BE2C (cell line): Measurements from ENCODE around the gene PAPPA.

Source experiments
- DNase-seq: peaks from one replicate; pipeline ENCODE4 v3.0.0-alpha.2; 2020
- H3K27me3 ChIP-seq: fragments of 250-450 bp; sonication (Bioruptor Pico); 2 replicates; pipeline ENCODE4 v1.5.1; 2020; ENCODE audit warnings: mild to moderate bottlenecking
- H3K36me3 ChIP-seq: fragments of 250-450 bp; sonication (Bioruptor Pico); 2 replicates; pipeline ENCODE4 v1.5.1; 2020; ENCODE audit warnings: mild to moderate bottlenecking
- H3K4me1 ChIP-seq: fragments of 250-450 bp; sonication (Bioruptor Pico); 2 replicates; pipeline ENCODE4 v1.5.1; 2020
- H3K4me3 ChIP-seq: 2 replicates; pipeline ENCODE4 v1.5.1; 2011; ENCODE audit warnings: low read depth, low read length
- H3K9me3 ChIP-seq: fragments of 250-450 bp; sonication (Bioruptor Pico); 2 replicates; pipeline ENCODE4 v1.5.1; 2020
- CTCF ChIP-seq: IDR thresholded peaks from 2 replicates; pipeline ENCODE4 v1.5.1; 2012; ENCODE audit warnings: mild to moderate bottlenecking, low read depth, low read length

PAPPA gene

GRCh38 chr9:116162241-116162781 lies 8.7 kb downstream of the PAPPA start:
- Histone ChIP-seq H3K4me1 (no peaks in the 10 kb centered on the region), H3K27me3 (peaks cover 35% of the 10 kb centered on the region), H3K9me3 (no peaks in the 10 kb centered on the region), H3K4me3 (no peak overlapping the region), H3K36me3 (no peaks in the 10 kb centered on the region)
- no peak for TF ChIP-seq CTCF
- DNase-seq, result no peak

DNA sequence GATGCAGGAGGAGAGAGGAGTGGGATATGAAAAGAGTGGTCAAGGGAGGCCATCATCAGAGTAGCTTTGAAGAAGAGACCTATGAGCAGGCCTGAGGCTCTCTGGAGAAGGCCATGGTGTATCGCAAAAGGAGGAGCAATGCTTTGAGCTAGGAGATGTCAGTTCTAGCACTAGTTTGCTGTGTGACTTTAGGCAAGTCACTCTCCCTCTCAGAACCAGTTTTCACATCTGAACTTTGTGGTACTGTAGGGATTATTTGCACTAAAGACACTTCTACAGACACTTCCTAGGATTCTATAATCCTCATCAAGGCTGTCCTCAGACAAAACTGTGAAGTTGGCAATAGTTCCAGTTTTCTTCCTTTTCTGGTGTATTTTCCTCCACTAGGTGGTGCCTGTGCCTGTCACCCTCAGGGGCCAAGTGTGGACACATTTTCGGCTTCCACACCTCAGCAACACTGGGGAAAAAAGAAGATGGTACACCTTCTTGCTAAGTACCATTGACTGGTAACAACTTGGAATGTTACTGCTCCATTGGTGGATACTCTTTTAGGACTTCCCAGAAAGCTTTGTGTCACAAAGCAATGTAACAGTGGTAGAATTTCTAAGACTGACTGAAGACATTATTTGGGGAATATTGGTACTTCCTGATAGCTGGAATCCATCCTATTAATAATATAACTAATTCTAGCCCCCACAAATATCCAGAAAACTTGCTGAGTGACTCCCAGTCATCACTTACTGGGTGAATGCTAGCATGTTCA lies 9.9 kb downstream of the PAPPA start:
- DNase-seq, result no peak
- Histone ChIP-seq H3K36me3 (no peaks in the 10 kb centered on the region), H3K9me3 (no peaks in the 10 kb centered on the region), H3K4me3 (no peak overlapping the region), H3K4me1 (no peaks in the 10 kb centered on the region), H3K27me3 (peaks cover 25% of the 10 kb centered on the region)
- peak; percentile 74 for TF ChIP-seq CTCF

- Histone ChIP-seq H3K9me3 (no peaks in the 10 kb centered on the region), H3K27me3 (peaks cover 13% of the 10 kb centered on the region), H3K4me3 (no peak overlapping the region), H3K4me1 (no peaks in the 10 kb centered on the region), H3K36me3 (no peaks in the 10 kb centered on the region)
- DNase-seq, result no peak
- TF ChIP-seq CTCF, result no peak
Observed at GRCh38 chr9:116165912-116166311, 12.3 kb downstream of the PAPPA start.

DNA sequence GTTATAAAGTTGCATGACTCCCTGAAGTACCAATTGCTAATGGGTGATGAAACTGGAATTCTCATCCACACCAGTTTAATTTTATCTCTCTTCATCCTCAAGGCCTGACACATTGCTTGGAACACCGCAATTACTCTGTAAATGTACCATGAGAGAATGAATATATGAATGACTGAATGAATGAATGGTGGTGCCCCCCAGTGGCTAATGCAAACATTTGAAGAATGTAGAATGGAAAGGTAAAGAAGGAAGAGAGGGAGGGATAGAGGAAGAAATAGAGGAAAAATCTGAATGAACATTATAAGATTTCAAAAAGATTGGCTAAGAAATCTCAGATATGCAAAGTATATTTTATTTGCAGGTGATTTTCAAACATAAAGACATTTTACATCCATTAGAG lies 13.1 kb downstream of the PAPPA start:
- H3K4me3 ChIP-seq, result no peak overlapping the region
- no peak for DNase-seq
- H3K4me1 ChIP-seq, result no peaks in the 10 kb centered on the region
- TF ChIP-seq CTCF, result peak; percentile 38; the same call in 1 of the 2 replicates
- H3K9me3 ChIP-seq, result no peaks in the 10 kb centered on the region
- no peaks in the 10 kb centered on the region for H3K36me3 ChIP-seq
- peaks cover 7% of the 10 kb centered on the region; the same call in 1 of the 2 replicates for H3K27me3 ChIP-seq

- H3K27me3 ChIP-seq, result peaks cover 7% of the 10 kb centered on the region; the same call in 1 of the 2 replicates
- no peaks in the 10 kb centered on the region for H3K4me1 ChIP-seq
- no peak for TF ChIP-seq CTCF
- H3K4me3 ChIP-seq, result no peak overlapping the region
- DNase-seq, result no peak
- H3K9me3 ChIP-seq, result no peaks in the 10 kb centered on the region
- H3K36me3 ChIP-seq, result no peaks in the 10 kb centered on the region
Observed at GRCh38 chr9:116168231-116168630, 14.6 kb downstream of the PAPPA start.

DNA sequence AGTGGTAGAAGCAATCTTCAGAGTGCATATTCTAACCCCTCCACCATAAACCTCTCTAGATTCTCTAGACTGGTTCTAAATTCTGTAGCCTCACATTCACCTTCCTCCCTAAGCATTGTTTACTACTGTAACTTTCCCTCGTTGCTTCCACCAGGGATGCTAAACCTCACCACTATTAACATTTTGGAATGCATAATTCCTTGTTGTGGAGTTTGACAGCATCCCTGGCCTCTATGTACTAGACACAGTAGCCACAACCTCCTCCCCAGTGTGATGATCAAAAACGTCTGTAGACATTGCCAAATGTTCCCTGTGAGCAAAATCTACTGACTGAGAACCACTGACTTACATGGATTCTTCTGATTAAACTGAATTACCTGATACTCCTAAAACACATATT lies 18.6 kb downstream of the PAPPA start:
- Histone ChIP-seq H3K4me3 (no peak overlapping the region), H3K36me3 (no peaks in the 10 kb centered on the region), H3K9me3 (no peaks in the 10 kb centered on the region), H3K27me3 (no peaks in the 10 kb centered on the region), H3K4me1 (no peaks in the 10 kb centered on the region)
- no peak for DNase-seq
- TF ChIP-seq CTCF, result no peak
